H1 (cell line): ENCODE data around the gene CCDC73. TPM values are rescaled to one million over a fixed set of nuclear protein-coding genes. Genes with fewer than 3 reads are reported as not detected.

Experiments
- CTCF ChIA-PET: fragments of 300-600 bp; sonication (Branson Sonifier 250); formaldehyde crosslinking; loops from one replicate; lab custom pipeline; 2021; ENCODE audit not compliant: partially characterized antibody; lab: Charles Lee
- POLR2A ChIA-PET: fragments of 300-600 bp; sonication (Branson Sonifier 250); formaldehyde crosslinking; loops from one replicate; lab custom pipeline; 2021; ENCODE audit warnings: inconsistent platforms; ENCODE audit not compliant: partially characterized antibody; lab: Charles Lee
- DNase-seq, 2 experiments: peaks; one replicate each; pipeline versions ENCODE4 v3.0.0 to v3.0.0-alpha.2; 2010 to 2022; ENCODE audit warnings: low spot score in 2 of 2, low read depth in 1 of 2, mixed read lengths in 1 of 2
- FAIRE-seq: peaks from 2 replicates; lab custom pipeline; 2011; peaks lifted over from hg19 to GRCh38; lab: Jason Lieb, UNC
- H2AFZ ChIP-seq: 2 replicates; pipeline ENCODE4 v1.8.1; 2012; ENCODE audit warnings: low read length, inconsistent platforms
- H2AK5ac ChIP-seq: 2 replicates; pipeline ENCODE4 v1.6.1; 2013; ENCODE audit warnings: low read depth, low read length
- H2BK120ac ChIP-seq: replicated peaks from 2 replicates; pipeline ENCODE3; 2013; ENCODE audit warnings: low read depth, low read length, inconsistent platforms
- H2BK12ac ChIP-seq: 2 replicates; pipeline ENCODE4 v1.6.1; 2013; ENCODE audit warnings: low read depth, low read length
- H2BK15ac ChIP-seq: 2 replicates; pipeline ENCODE4 v1.6.1; 2013; ENCODE audit warnings: low read length
- H2BK20ac ChIP-seq: 2 replicates; pipeline ENCODE4 v1.6.1; 2013; ENCODE audit warnings: low read length
- H2BK5ac ChIP-seq: 2 replicates; pipeline ENCODE4 v1.6.1; 2013; ENCODE audit warnings: low read depth, low read length
- H3K14ac ChIP-seq: 2 replicates; pipeline ENCODE4 v1.6.1; 2013; ENCODE audit warnings: inconsistent platforms; ENCODE audit not compliant: insufficient read length
- H3K18ac ChIP-seq: 2 replicates; pipeline ENCODE4 v1.6.1; 2013; ENCODE audit warnings: low read length; ENCODE audit errors: extremely low read depth
- H3K23ac ChIP-seq: 2 replicates; pipeline ENCODE4 v1.6.1; 2013; ENCODE audit warnings: inconsistent platforms; ENCODE audit not compliant: insufficient read length
- H3K23me2 ChIP-seq: 2 replicates; pipeline ENCODE4 v1.6.1; 2013; ENCODE audit warnings: low read depth, low read length
- H3K27ac ChIP-seq: 2 replicates; pipeline ENCODE4 v1.6.1; 2011; ENCODE audit warnings: low read depth, low read length, inconsistent platforms
- H3K27me3 ChIP-seq, 4 experiments: replicated peaks in 1 of 4; 1 replicate in 1 of 4; 2 replicates in 3 of 4; pipeline versions ENCODE4 v1.6.1 to v1.8.1; 2011 to 2013; ENCODE audit warnings: low read length in 3 of 4, mild to moderate bottlenecking in 3 of 4, inconsistent platforms in 2 of 4, mixed read lengths in 2 of 4, moderate library complexity in 1 of 4; ENCODE audit not compliant: control insufficient read depth in 3 of 4, insufficient read depth in 3 of 4; ENCODE audit errors: extremely low read depth in 1 of 4
- H3K36me3 ChIP-seq, 4 experiments: 2 replicates each; pipeline versions ENCODE4 v1.6.1 to v1.8.1; 2011 to 2013; ENCODE audit warnings: mild to moderate bottlenecking in 4 of 4, low read length in 3 of 4, moderate library complexity in 2 of 4, control low read depth in 1 of 4, inconsistent platforms in 1 of 4; ENCODE audit not compliant: insufficient read depth in 4 of 4, control insufficient read depth in 2 of 4
- H3K4ac ChIP-seq: replicated peaks from 2 replicates; pipeline ENCODE3; 2013; ENCODE audit warnings: low read length, low read depth, mixed read lengths, inconsistent platforms; ENCODE audit not compliant: insufficient read length
- H3K4me1 ChIP-seq, 4 experiments: replicated peaks in 1 of 4; 1 replicate in 1 of 4; 2 replicates in 3 of 4; pipeline versions ENCODE4 v1.6.1 to v1.8.1; 2011 to 2013; ENCODE audit warnings: low read length in 3 of 4, inconsistent platforms in 2 of 4, mixed read lengths in 1 of 4; ENCODE audit not compliant: insufficient read depth in 4 of 4, control insufficient read depth in 3 of 4
- H3K4me2 ChIP-seq, 2 experiments: 2 replicates each; pipeline versions ENCODE4 v1.6.1 to v1.8.1; 2011 to 2013; ENCODE audit warnings: low read depth in 2 of 2, low read length in 2 of 2, control low read depth in 1 of 2, inconsistent platforms in 1 of 2, mild to moderate bottlenecking in 1 of 2; ENCODE audit not compliant: insufficient read depth in 1 of 2
- H3K4me3 ChIP-seq, 4 experiments: fragments of 200-600, 300-600 bp in 1 of 4; sonication (generic), shearing (Covaris generic), sonication (Bioruptor Twin) in 1 of 4; 2 replicates each; pipeline versions ENCODE4 v1.5.1 to v1.8.1; 2011 to 2016; ENCODE audit warnings: low read length in 4 of 4, low read depth in 3 of 4, control low read depth in 2 of 4, inconsistent platforms in 2 of 4, mild to moderate bottlenecking in 2 of 4, mixed read lengths in 1 of 4, moderate library complexity in 1 of 4; ENCODE audit not compliant: insufficient read depth in 2 of 4; ENCODE audit errors: extremely low read depth in 1 of 4
- H3K56ac ChIP-seq: replicated peaks from 2 replicates; pipeline ENCODE3; 2013; ENCODE audit warnings: low read depth, mild to moderate bottlenecking, mixed read lengths, low read length, inconsistent platforms; ENCODE audit not compliant: insufficient read length
- H3K79me1 ChIP-seq: 2 replicates; pipeline ENCODE4 v1.6.1; 2013; ENCODE audit warnings: low read depth, low read length, control low read depth
- H3K79me2 ChIP-seq, 2 experiments: 2 replicates each; pipeline versions ENCODE4 v1.6.1 to v1.8.1; 2012 to 2013; ENCODE audit warnings: low read length in 2 of 2, mild to moderate bottlenecking in 2 of 2, inconsistent platforms in 1 of 2; ENCODE audit not compliant: insufficient read depth in 2 of 2, control insufficient read depth in 1 of 2
- H3K9ac ChIP-seq, 4 experiments: replicated peaks in 1 of 4; 1 replicate in 1 of 4; 2 replicates in 3 of 4; pipeline versions ENCODE4 v1.6.1 to v1.8.1; 2011 to 2013; ENCODE audit warnings: low read depth in 3 of 4, low read length in 3 of 4, control low read depth in 2 of 4, mild to moderate bottlenecking in 2 of 4, moderate library complexity in 2 of 4, inconsistent platforms in 1 of 4; ENCODE audit errors: extremely low read depth in 1 of 4
- H3K9me3 ChIP-seq, 2 experiments: 2 replicates each; pipeline versions ENCODE4 v1.6.1 to v1.8.1; 2012 to 2013; ENCODE audit warnings: mild to moderate bottlenecking in 2 of 2, moderate library complexity in 2 of 2, control low read depth in 1 of 2, inconsistent platforms in 1 of 2, low read depth in 1 of 2, low read length in 1 of 2, mixed read lengths in 1 of 2; ENCODE audit not compliant: insufficient read depth in 2 of 2
- H4K20me1 ChIP-seq, 2 experiments: replicated peaks in 1 of 2; 2 replicates each; pipeline versions ENCODE3 to v1.8.1; 2011 to 2013; ENCODE audit warnings: inconsistent platforms in 2 of 2, low read length in 2 of 2, mild to moderate bottlenecking in 1 of 2; ENCODE audit not compliant: insufficient read depth in 2 of 2, control insufficient read depth in 1 of 2
- H4K5ac ChIP-seq: 2 replicates; pipeline ENCODE4 v1.6.1; 2013; ENCODE audit warnings: low read length, low read depth, mixed read lengths, inconsistent platforms; ENCODE audit not compliant: insufficient read length
- H4K8ac ChIP-seq: 2 replicates; pipeline ENCODE4 v1.8.0; 2013; ENCODE audit warnings: mild to moderate bottlenecking, moderate library complexity, low read length, inconsistent platforms; ENCODE audit not compliant: insufficient read depth; ENCODE audit errors: extremely low read depth
- H4K91ac ChIP-seq: replicated peaks from 2 replicates; pipeline ENCODE3; 2013; ENCODE audit warnings: low read length, mixed read lengths, inconsistent platforms; ENCODE audit not compliant: insufficient read length
- CEBPB ChIP-seq: IDR thresholded peaks from 2 replicates; pipeline ENCODE4 v1.6.1; 2012; ENCODE audit warnings: low read depth, low read length
- GTF2F1 ChIP-seq: IDR thresholded peaks from 2 replicates; pipeline ENCODE4 v1.6.1; 2012; ENCODE audit warnings: low read depth, low read length, improper control_type of control experiment, borderline replicate concordance
- RAD21 ChIP-seq, 2 experiments: IDR thresholded peaks in 1 of 2; conservative IDR thresholded peaks in 1 of 2; 2 replicates each; pipeline ENCODE4 v1.6.1; 2011; ENCODE audit warnings: low read depth in 2 of 2, low read length in 2 of 2, improper control_type of control experiment in 1 of 2, inconsistent platforms in 1 of 2, mild to moderate bottlenecking in 1 of 2, moderate library complexity in 1 of 2
- SP2 ChIP-seq: IDR thresholded peaks from 2 replicates; pipeline ENCODE4 v1.6.1; 2012; ENCODE audit warnings: mild to moderate bottlenecking, low read length, inconsistent platforms
- TCF12 ChIP-seq: IDR thresholded peaks from 2 replicates; pipeline ENCODE4 v1.6.1; 2011; ENCODE audit warnings: low read depth, mild to moderate bottlenecking, low read length
- WGBS, 2 experiments: shearing (Covaris generic) in 1 of 2; methylation state at CpG; one replicate each; pipeline versions ENCODE4 v1.1.6 to v1.1.7; 2013 to 2015; ENCODE audit warnings: low lambda C conversion rate in 2 of 2, mixed read lengths in 2 of 2, inconsistent platforms in 1 of 2, low coverage in 1 of 2, missing lambda C conversion rate in 1 of 2; ENCODE audit not compliant: insufficient replicate concordance in 2 of 2, insufficient coverage in 1 of 2, insufficient read length in 1 of 2; ENCODE audit errors: extremely low coverage in 1 of 2, missing lambda C conversion rate in 1 of 2; 5-methylcytosine and 5-hydroxymethylcytosine counted together
- polyA plus RNA-seq, 7 experiments: library from polyadenylated mRNA; depleted of rRNA in 3 of 7; stranded (reverse) in 5 of 7; unstranded in 2 of 7; fragments of >200 nt in 5 of 7; fragments of 200-250 nt in 2 of 7; gene quantifications; 1 replicate in 5 of 7; 2 replicates in 1 of 7; 4 replicates in 1 of 7; pipeline versions ENCODE4 v1.2.1 to v1.2.3, GENCODE V29; 2011 to 2013; ENCODE audit warnings: missing spikeins in 2 of 7, mixed read lengths in 2 of 7
- total RNA-seq: library from RNA; stranded (reverse); fragmentation: NEBNext Ultra II Directional; extraction: Animal tissue kit (Norgen Biotek cat#: 25700); gene quantifications from 2 replicates; pipeline ENCODE4 v1.2.1, GENCODE V29; 2021

CCDC73 gene
- total and polyA plus RNA-seq, 2 of the 8 experiments (the other 6 are each of a cell fraction or from before 2014, with no cell fraction given) = not detected

DNA sequence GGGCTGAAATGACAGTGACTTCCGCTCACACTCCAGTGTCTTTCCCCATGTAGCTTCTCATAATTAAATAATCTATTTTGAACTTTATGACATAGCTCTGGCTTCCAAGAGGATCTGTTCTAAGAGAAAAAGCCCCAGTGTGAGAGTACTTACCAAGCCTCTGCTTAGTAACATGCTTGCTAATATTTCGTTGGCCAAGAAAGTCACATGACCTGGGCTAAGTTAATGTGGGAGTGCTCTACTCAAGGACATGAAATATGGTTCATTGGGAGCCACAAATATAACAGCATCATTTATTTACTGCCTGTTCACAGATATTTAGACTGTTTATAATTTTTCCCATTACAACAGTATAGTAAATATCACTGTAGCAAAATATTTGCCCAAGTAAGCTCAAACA, 42.5 kb downstream of the CCDC73 start:
- no peak overlapping the region for H3K23ac ChIP-seq
- no peak overlapping the region for H3K18ac ChIP-seq
- no peaks in the 10 kb centered on the region for H3K27me3 ChIP-seq
- H3K4me2 ChIP-seq = no peak overlapping the region
- no peak overlapping the region for H2BK15ac ChIP-seq
- H3K56ac ChIP-seq = no peak overlapping the region
- H3K4me3 ChIP-seq = no peak overlapping the region
- no peaks in the 10 kb centered on the region; a peak in 1 of 4 replicates for H3K9me3 ChIP-seq
- H3K4ac ChIP-seq = no peak overlapping the region
- H4K20me1 ChIP-seq = no peaks in the 10 kb centered on the region
- H3K9ac ChIP-seq = no peak overlapping the region
- CTCF ChIA-PET = interaction anchor here (1.0 to 5.9 kb wide), 5 partner anchors 12 to 313 kb away, joined by 3 to 35 read pairs (median 9); no protein-coding TSS in a partner anchor
- H2AFZ ChIP-seq = no peak overlapping the region
- no peak overlapping the region for H2BK20ac ChIP-seq
- no peaks in the 10 kb centered on the region for H3K23me2 ChIP-seq
- no peak overlapping the region for H2BK5ac ChIP-seq
- H4K8ac ChIP-seq = no peak overlapping the region
- H3K36me3 ChIP-seq = no peaks in the 10 kb centered on the region
- H3K27ac ChIP-seq = no peak overlapping the region
- no peaks in the 10 kb centered on the region for H3K4me1 ChIP-seq
- H2AK5ac ChIP-seq = no peak overlapping the region
- H2BK12ac ChIP-seq = no peak overlapping the region
- no peaks in the 10 kb centered on the region for H3K79me1 ChIP-seq
- no peak overlapping the region for H4K91ac ChIP-seq
- POLR2A ChIA-PET = interaction anchor here (1.8 kb wide), 1 partner anchor 10 kb away, joined by 4 read pairs; no protein-coding TSS in a partner anchor
- no peak overlapping the region for H2BK120ac ChIP-seq
- WGBS, 2 experiments = 88% methylated on average over 2 of the region's 2 CpGs; no CpG with 5 or more reads in 1 of the 2 experiments
- no peak for TF ChIP-seq SP2
- TF ChIP-seq GTF2F1 = no peak
- no peak for TF ChIP-seq RAD21 (IDR thresholded peaks at IDR 0.05 in 1 of 2, conservative IDR thresholded peaks at IDR 0.05 in 1 of 2; ENCODE audit: low read depth in 2 of 2, low read length in 2 of 2)
- no peak for TF ChIP-seq CEBPB
- TF ChIP-seq TCF12 = no peak
- FAIRE-seq = peak; percentile 7
- no peak for DNase-seq
- H4K5ac ChIP-seq = no peak overlapping the region
- no peak overlapping the region for H3K14ac ChIP-seq
- no peaks in the 10 kb centered on the region for H3K79me2 ChIP-seq
